ENCODE measurements around the gene EIF3A.

The EIF3A gene, protein sequence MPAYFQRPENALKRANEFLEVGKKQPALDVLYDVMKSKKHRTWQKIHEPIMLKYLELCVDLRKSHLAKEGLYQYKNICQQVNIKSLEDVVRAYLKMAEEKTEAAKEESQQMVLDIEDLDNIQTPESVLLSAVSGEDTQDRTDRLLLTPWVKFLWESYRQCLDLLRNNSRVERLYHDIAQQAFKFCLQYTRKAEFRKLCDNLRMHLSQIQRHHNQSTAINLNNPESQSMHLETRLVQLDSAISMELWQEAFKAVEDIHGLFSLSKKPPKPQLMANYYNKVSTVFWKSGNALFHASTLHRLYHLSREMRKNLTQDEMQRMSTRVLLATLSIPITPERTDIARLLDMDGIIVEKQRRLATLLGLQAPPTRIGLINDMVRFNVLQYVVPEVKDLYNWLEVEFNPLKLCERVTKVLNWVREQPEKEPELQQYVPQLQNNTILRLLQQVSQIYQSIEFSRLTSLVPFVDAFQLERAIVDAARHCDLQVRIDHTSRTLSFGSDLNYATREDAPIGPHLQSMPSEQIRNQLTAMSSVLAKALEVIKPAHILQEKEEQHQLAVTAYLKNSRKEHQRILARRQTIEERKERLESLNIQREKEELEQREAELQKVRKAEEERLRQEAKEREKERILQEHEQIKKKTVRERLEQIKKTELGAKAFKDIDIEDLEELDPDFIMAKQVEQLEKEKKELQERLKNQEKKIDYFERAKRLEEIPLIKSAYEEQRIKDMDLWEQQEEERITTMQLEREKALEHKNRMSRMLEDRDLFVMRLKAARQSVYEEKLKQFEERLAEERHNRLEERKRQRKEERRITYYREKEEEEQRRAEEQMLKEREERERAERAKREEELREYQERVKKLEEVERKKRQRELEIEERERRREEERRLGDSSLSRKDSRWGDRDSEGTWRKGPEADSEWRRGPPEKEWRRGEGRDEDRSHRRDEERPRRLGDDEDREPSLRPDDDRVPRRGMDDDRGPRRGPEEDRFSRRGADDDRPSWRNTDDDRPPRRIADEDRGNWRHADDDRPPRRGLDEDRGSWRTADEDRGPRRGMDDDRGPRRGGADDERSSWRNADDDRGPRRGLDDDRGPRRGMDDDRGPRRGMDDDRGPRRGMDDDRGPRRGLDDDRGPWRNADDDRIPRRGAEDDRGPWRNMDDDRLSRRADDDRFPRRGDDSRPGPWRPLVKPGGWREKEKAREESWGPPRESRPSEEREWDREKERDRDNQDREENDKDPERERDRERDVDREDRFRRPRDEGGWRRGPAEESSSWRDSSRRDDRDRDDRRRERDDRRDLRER (N-terminal part only)

DNA sequence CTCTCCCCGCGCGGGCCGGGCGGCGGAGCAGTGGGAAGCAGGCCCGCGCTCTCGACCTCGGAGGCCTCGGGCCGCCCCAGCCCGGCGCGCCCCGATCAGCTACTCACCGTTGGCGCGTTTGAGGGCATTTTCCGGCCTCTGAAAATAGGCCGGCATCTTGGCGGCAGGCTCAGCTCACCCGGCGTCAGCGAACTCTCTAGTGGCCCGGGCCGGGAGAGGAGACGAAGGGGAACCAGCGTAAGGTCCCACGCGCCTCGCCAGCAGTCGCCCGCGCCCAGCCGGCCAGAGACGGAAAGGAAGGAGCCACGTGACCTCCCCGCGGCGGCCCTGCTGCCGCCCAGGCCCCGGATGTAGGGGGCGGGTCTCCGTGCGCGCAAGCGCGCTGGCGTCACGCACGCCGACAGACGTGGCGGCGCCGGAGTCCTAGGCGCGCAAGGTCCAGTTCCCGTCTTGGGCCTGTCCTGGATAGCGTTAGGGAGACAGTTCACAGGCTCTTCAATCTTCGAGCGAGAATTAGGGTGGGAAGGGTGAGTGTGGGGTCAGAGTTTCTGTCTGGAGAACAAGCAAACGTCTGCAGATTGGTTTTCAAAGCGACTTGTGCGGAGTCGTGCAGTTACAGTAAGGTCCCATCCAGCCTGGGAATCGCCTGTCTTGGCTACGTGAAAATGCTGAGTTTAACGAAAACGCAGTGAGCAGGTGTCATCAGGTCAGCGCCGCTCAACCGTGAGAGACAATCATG lies at the start of gene EIF3A:
Gene EIF3A (minus strand): TSS at position 297 of the 739 bp plus-strand sequence. CDS start 141 bp downstream, at position 156.
- Histone ChIP-seq H3K27ac (ENCODE audit: low read length) (no peak within 1 kb of the TSS), H3K4me3 (ENCODE audit: low read length) (peak within 1 kb of the TSS; percentile 86), H3K36me3 (ENCODE audit: control insufficient read depth, insufficient read depth, low read length) (no peaks in the 10 kb centered on the region), H3K4me1 (ENCODE audit: control insufficient read depth, insufficient read depth, low read length) (no peaks in the 10 kb centered on the region), H3K9me3 (ENCODE audit: control insufficient read depth, insufficient read depth, low read length) (no peaks in the 10 kb centered on the region), H3K27me3 (ENCODE audit: control insufficient read depth, insufficient read depth, low read length) (no peaks in the 10 kb centered on the region)
- no CpG with 5 or more reads among the region's 74 CpGs for WGBS (ENCODE audit: insufficient coverage, insufficient read length)
- DNase-seq (ENCODE audit: low read depth, low spot score), result peak; percentile 70

DNA sequence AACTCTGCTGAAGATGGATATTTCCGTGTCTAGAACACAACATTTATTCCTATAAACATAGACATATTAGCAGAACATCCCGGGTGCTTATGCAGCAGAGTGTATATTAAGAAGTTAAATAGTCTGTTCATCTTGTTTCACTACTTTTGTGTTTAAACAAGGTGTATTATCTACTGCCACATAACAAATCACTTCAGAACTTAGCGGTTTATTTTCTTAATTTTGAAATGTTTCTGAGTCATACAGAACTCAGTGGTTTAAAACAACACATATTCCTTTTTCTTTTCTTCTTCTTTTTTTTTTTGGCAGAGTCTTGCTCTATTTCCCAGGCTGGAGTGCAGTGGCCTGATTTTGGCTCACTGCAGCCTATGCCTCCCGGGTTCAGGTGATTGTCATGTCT lies 49.1 kb upstream of the EIF3A start:
- WGBS (ENCODE audit: insufficient coverage, insufficient read length), result no CpG with 5 or more reads among the region's 4 CpGs
- DNase-seq (ENCODE audit: low read depth, low spot score), result no peak
- H3K36me3 ChIP-seq (ENCODE audit: control insufficient read depth, insufficient read depth, low read length), result peaks cover 20% of the 10 kb centered on the region; the same call in 1 of the 2 replicates

DNA sequence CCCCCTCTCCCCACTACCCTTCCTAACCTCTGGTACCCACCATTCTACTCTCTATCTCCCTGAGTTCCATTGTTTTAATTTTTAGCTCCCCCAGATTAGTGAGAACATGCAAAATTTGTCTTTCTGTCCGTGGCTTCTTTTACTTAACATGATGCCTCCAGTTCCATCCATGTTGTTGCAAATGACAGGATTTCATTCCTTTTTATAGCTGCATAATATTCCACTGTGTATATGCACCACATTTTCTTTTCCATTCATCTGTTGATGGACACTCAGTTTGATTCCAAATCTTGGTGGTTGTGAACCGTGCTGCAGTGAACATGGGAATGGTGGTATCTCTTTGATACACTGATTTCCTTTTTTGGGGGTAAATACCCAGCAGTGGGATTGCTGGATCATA lies 45.3 kb upstream of the EIF3A start:
- no peak for DNase-seq (ENCODE audit: low read depth, low spot score)
- no CpG with 5 or more reads among the region's 2 CpGs for WGBS (ENCODE audit: insufficient coverage, insufficient read length)
- H3K4me1 ChIP-seq (ENCODE audit: control insufficient read depth, insufficient read depth, low read length), result no peaks in the 10 kb centered on the region
- H3K27ac ChIP-seq (ENCODE audit: low read length), result no peak overlapping the region
- no peaks in the 10 kb centered on the region for H3K9me3 ChIP-seq (ENCODE audit: control insufficient read depth, insufficient read depth, low read length)
- no peaks in the 10 kb centered on the region for H3K27me3 ChIP-seq (ENCODE audit: control insufficient read depth, insufficient read depth, low read length)
- no peak overlapping the region for H3K4me3 ChIP-seq (ENCODE audit: low read length)
- H3K36me3 ChIP-seq (ENCODE audit: control insufficient read depth, insufficient read depth, low read length), result peaks cover 14% of the 10 kb centered on the region; the same call in 1 of the 2 replicates

More for the DNA sequence above, 49.1 kb upstream of the EIF3A start:
- Histone ChIP-seq H3K4me1 (ENCODE audit: control insufficient read depth, insufficient read depth, low read length) (no peaks in the 10 kb centered on the region), H3K27ac (ENCODE audit: low read length) (no peak overlapping the region), H3K4me3 (ENCODE audit: low read length) (no peak overlapping the region), H3K9me3 (ENCODE audit: control insufficient read depth, insufficient read depth, low read length) (no peaks in the 10 kb centered on the region), H3K27me3 (ENCODE audit: control insufficient read depth, insufficient read depth, low read length) (no peaks in the 10 kb centered on the region)

DNA sequence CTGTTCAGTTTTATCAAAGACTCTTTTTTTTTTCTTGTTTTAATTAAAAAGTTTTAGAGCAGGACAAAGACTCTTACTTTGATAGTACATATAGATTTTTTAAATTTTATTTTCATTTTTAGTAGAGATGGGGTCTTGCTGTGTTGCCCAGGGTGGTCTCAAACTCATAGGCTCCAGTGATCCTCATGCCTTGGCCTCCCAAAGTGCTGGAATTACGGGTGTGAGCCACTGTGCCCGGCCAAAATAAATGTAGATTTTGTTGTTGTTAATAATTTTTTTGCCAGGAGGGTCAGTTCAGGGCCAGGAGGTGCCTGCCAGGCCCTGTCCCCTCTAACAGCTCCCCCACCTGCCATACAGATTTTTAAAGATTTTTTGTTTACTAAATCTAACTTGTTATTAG lies 40.3 kb upstream of the EIF3A start:
- no CpG with 5 or more reads among the region's 2 CpGs for WGBS (ENCODE audit: insufficient coverage, insufficient read length)
- Histone ChIP-seq H3K4me1 (ENCODE audit: control insufficient read depth, insufficient read depth, low read length) (no peaks in the 10 kb centered on the region), H3K4me3 (ENCODE audit: low read length) (no peak overlapping the region), H3K27ac (ENCODE audit: low read length) (no peak overlapping the region), H3K36me3 (ENCODE audit: control insufficient read depth, insufficient read depth, low read length) (peaks cover 21% of the 10 kb centered on the region; the same call in 1 of the 2 replicates), H3K27me3 (ENCODE audit: control insufficient read depth, insufficient read depth, low read length) (no peaks in the 10 kb centered on the region), H3K9me3 (ENCODE audit: control insufficient read depth, insufficient read depth, low read length) (no peaks in the 10 kb centered on the region)
- DNase-seq (ENCODE audit: low read depth, low spot score), result no peak

DNA sequence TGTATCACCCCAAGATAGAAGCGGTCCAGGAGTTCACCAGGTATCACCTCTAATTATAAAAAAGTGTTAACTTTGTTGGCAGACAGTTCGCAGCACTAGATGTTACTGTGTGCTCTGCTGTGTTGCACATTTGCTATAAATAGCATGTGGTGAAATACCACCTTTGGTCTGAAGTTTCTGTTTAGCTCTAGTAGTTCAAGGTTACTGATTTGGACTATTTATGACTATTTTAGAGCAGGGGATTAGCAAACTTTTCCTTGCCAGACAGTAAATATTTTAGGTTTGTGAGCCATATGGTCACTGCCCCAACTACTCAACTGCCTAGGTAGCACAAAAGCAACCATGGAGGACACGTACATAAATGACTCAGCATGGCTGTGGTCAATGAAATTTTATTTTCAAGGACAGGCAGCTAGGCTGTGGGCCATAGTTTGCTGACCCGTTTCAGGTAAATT lies 39.8 kb upstream of the EIF3A start:
- Histone ChIP-seq H3K36me3 (ENCODE audit: control insufficient read depth, insufficient read depth, low read length) (peaks cover 21% of the 10 kb centered on the region; the same call in 1 of the 2 replicates), H3K27me3 (ENCODE audit: control insufficient read depth, insufficient read depth, low read length) (no peaks in the 10 kb centered on the region), H3K4me1 (ENCODE audit: control insufficient read depth, insufficient read depth, low read length) (no peaks in the 10 kb centered on the region), H3K4me3 (ENCODE audit: low read length) (no peak overlapping the region), H3K27ac (ENCODE audit: low read length) (no peak overlapping the region), H3K9me3 (ENCODE audit: control insufficient read depth, insufficient read depth, low read length) (no peaks in the 10 kb centered on the region)
- no CpG with 5 or more reads among the region's 4 CpGs for WGBS (ENCODE audit: insufficient coverage, insufficient read length)
- no peak for DNase-seq (ENCODE audit: low read depth, low spot score)

DNA sequence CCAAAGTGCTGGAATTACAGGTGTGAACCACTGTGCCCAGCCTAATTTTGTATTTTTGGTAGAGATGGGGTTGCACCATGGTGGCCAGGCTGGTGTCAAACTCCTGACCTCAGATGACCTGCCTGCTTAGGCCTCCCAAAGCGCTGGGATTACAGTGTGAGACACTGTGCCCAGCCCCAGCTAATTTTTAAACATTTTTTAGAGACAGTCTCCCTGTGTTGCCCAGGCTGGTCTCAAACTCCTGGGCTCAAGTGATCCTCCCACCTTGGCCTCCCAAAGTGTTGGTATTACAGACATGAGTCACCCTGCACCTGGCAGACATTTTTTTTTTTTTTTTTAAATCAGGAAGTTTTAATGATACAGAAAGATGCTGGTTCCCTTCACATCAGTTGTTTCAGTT lies 38.8 kb upstream of the EIF3A start:
- no peaks in the 10 kb centered on the region for H3K4me1 ChIP-seq (ENCODE audit: control insufficient read depth, insufficient read depth, low read length)
- H3K4me3 ChIP-seq (ENCODE audit: low read length), result no peak overlapping the region
- no peaks in the 10 kb centered on the region for H3K9me3 ChIP-seq (ENCODE audit: control insufficient read depth, insufficient read depth, low read length)
- H3K36me3 ChIP-seq (ENCODE audit: control insufficient read depth, insufficient read depth, low read length), result peaks cover 21% of the 10 kb centered on the region; the same call in 1 of the 2 replicates
- no CpG with 5 or more reads among the region's 1 CpG for WGBS (ENCODE audit: insufficient coverage, insufficient read length)
- H3K27me3 ChIP-seq (ENCODE audit: control insufficient read depth, insufficient read depth, low read length), result no peaks in the 10 kb centered on the region
- DNase-seq (ENCODE audit: low read depth, low spot score), result no peak
- no peak overlapping the region for H3K27ac ChIP-seq (ENCODE audit: low read length)

DNA sequence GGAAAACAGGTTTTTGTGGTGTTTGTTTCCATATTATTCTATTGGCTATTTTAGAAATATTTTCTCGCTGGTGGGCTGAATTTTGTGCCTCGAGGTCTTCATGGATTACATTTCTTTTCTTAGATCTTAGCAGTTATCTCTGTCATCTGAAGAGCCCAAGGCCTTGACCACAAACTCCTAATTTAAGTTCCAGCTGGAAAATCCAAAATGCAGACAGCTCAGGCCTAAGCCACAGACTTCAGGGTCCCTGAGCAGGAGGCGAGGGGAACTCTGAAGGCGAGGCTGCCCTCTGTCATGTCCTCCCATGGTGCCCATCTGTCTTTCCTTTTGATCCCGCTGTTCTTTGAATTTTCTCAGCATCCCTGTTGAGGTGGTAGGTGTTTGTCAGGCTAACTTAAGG lies 37.6 kb upstream of the EIF3A start:
- Histone ChIP-seq H3K9me3 (ENCODE audit: control insufficient read depth, insufficient read depth, low read length) (no peaks in the 10 kb centered on the region), H3K27me3 (ENCODE audit: control insufficient read depth, insufficient read depth, low read length) (no peaks in the 10 kb centered on the region), H3K36me3 (ENCODE audit: control insufficient read depth, insufficient read depth, low read length) (peaks cover 25% of the 10 kb centered on the region; the same call in 1 of the 2 replicates), H3K4me1 (ENCODE audit: control insufficient read depth, insufficient read depth, low read length) (no peaks in the 10 kb centered on the region), H3K27ac (ENCODE audit: low read length) (no peak overlapping the region), H3K4me3 (ENCODE audit: low read length) (no peak overlapping the region)
- DNase-seq (ENCODE audit: low read depth, low spot score), result no peak
- no CpG with 5 or more reads among the region's 5 CpGs for WGBS (ENCODE audit: insufficient coverage, insufficient read length)

DNA sequence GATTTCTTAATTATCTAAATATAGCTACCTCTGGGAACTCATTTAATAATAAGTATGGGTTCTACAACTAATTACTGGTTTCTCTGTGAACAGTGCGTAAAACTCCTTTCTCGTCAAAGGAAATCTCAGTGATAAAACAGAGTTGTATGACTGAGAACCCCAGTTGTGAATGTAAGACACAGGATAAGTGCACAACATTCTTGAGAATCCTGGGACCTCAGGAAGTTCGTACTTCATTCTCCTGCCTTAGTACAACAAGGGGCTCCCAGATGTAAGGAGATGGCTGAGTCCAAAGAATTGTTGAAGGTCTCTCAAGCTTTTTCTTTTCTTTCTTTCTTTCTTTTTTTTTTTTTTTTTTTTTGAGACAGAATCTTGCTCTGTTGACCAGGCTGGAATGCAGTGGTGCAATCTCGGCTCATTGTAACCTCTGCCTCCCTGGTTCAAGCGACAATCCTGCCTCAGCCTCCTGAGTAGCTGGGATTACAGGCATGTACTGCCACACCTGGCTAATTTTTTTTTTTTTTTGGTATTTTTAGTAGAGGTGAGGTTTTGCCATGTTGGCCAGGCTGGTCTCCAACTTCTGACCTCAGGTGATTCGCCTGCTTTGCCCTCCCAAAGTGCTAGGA lies 35.8 kb upstream of the EIF3A start:
- Histone ChIP-seq H3K4me3 (ENCODE audit: low read length) (no peak overlapping the region), H3K9me3 (ENCODE audit: control insufficient read depth, insufficient read depth, low read length) (no peaks in the 10 kb centered on the region), H3K4me1 (ENCODE audit: control insufficient read depth, insufficient read depth, low read length) (no peaks in the 10 kb centered on the region), H3K27me3 (ENCODE audit: control insufficient read depth, insufficient read depth, low read length) (no peaks in the 10 kb centered on the region), H3K27ac (ENCODE audit: low read length) (no peak overlapping the region), H3K36me3 (ENCODE audit: control insufficient read depth, insufficient read depth, low read length) (peaks cover 23% of the 10 kb centered on the region; the same call in 1 of the 2 replicates)
- no peak for DNase-seq (ENCODE audit: low read depth, low spot score)
- WGBS (ENCODE audit: insufficient coverage, insufficient read length), result no CpG with 5 or more reads among the region's 6 CpGs

DNA sequence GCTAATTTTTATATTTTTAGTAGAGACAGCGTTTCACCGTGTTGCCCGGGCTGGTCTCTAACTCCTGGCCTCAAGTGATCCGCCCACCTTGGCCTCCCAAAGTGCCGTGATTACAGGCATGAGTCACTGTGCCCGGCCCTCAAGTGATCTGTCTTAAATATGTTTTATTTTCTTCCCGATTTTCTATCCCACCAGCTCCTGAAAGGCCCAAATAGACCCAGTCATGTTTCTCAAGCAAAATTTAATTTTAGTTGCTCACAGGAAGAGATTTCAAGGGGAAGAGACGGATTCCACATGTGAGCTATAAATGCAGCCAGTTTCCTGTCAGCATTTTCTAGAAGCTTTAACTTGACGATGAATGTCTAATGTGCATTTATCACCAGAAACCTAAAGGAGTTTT lies 35.3 kb upstream of the EIF3A start:
- H3K36me3 ChIP-seq (ENCODE audit: control insufficient read depth, insufficient read depth, low read length), result peaks cover 23% of the 10 kb centered on the region; the same call in 1 of the 2 replicates
- H3K4me1 ChIP-seq (ENCODE audit: control insufficient read depth, insufficient read depth, low read length), result no peaks in the 10 kb centered on the region
- no peaks in the 10 kb centered on the region for H3K27me3 ChIP-seq (ENCODE audit: control insufficient read depth, insufficient read depth, low read length)
- no peaks in the 10 kb centered on the region for H3K9me3 ChIP-seq (ENCODE audit: control insufficient read depth, insufficient read depth, low read length)
- WGBS (ENCODE audit: insufficient coverage, insufficient read length), result no CpG with 5 or more reads among the region's 9 CpGs
- no peak overlapping the region for H3K27ac ChIP-seq (ENCODE audit: low read length)
- no peak for DNase-seq (ENCODE audit: low read depth, low spot score)
- H3K4me3 ChIP-seq (ENCODE audit: low read length), result no peak overlapping the region

All from iPS DF 6.9 (cell line).